ENCODE data around the gene C5orf22. TPM values are rescaled to one million over a fixed set of nuclear protein-coding genes. Genes with fewer than 3 reads are reported as not detected.

C5orf22 gene
- total and polyA plus RNA-seq, 10 of the 15 experiments (the other 5 are each of a cell fraction or from before 2014, with no cell fraction given) = 10.5 to 35.5 (median 24.0) TPM

DNA sequence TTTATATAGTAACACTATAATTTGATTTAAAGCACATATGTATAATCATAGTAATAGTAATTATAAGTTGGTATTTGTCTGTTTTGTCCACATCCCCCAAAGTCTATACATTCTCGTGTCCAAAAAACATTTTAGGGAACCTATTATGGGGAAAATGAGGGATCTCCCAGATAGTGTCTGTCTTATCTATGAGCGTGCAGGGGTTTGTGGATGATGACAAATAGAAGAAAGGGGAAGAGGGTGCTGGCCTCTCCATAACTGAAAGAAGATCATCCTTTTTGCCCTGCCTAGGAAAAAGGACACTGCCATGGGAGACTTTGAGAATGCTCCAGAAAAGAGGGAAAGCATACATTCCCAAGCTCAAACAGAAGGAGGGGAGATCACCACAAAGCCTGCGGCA, 45.3 kb downstream of the C5orf22 start:
- FAIRE-seq (no peak), DNase-seq (ENCODE audit: low read depth, low spot score) (no peak), ATAC-seq (no peak)
- CTCF ChIA-PET = no interaction called here
- POLR2A ChIA-PET = no interaction called here
- no peaks in the 10 kb centered on the region for H3K27me3 ChIP-seq (replicated peaks in 1 of 2; ENCODE audit: control insufficient read depth in 2 of 2, insufficient read depth in 2 of 2, low read length in 1 of 2)
- SMC1A ChIA-PET (ENCODE audit: uncharacterized antibody, unreplicated experiment) = no interaction called here
- RAD21 ChIA-PET (ENCODE audit: unreplicated experiment) = no interaction called here
- H4K20me1 ChIP-seq (ENCODE audit: control insufficient read depth, insufficient read depth) = no peaks in the 10 kb centered on the region
- H3K27ac ChIP-seq (ENCODE audit: control insufficient read depth, insufficient read depth) = no peak overlapping the region
- BruUV-seq (replicated peaks) = no TSS peak
- H2AFZ ChIP-seq (ENCODE audit: control insufficient read depth, low read depth, low read length) = no peak overlapping the region
- H3K4me1 ChIP-seq (ENCODE audit: control insufficient read depth, insufficient read depth, low read length) = no peaks in the 10 kb centered on the region
- no peak overlapping the region for H3K4me2 ChIP-seq (ENCODE audit: control insufficient read depth, insufficient read depth)
- no peaks in the 10 kb centered on the region for H3K9me3 ChIP-seq (replicated peaks; ENCODE audit: control insufficient read depth, insufficient read depth, low read length)
- H3K9ac ChIP-seq (ENCODE audit: control insufficient read depth, insufficient read depth, low read length) = no peak overlapping the region
- H3K36me3 ChIP-seq (ENCODE audit: control insufficient read depth in 2 of 2, insufficient read depth in 2 of 2, low read length in 1 of 2) = no peaks in the 10 kb centered on the region
- no peaks in the 10 kb centered on the region for H3K79me2 ChIP-seq (ENCODE audit: control insufficient read depth, insufficient read depth, low read length)
- WGBS (ENCODE audit: insufficient coverage, insufficient replicate concordance, low lambda C conversion rate, missing lambda C conversion rate) = 39% methylated on average over 3 of the region's 3 CpGs
- intact Hi-C loops (cut with micrococcal nuclease; ENCODE audit: unreplicated experiment) = no loop called here
- H3K4me3 ChIP-seq = no peak overlapping the region
- in situ Hi-C loops (cut with MboI) = no loop called here
- TF ChIP-seq LARP7 (IDR thresholded peaks at IDR 0.05) (no peak), CBX3 (IDR thresholded peaks at IDR 0.05; ENCODE audit: borderline replicate concordance, low read depth) (no peak), SREBF2 (IDR thresholded peaks at IDR 0.05; ENCODE audit: low read length) (no peak)

DNA sequence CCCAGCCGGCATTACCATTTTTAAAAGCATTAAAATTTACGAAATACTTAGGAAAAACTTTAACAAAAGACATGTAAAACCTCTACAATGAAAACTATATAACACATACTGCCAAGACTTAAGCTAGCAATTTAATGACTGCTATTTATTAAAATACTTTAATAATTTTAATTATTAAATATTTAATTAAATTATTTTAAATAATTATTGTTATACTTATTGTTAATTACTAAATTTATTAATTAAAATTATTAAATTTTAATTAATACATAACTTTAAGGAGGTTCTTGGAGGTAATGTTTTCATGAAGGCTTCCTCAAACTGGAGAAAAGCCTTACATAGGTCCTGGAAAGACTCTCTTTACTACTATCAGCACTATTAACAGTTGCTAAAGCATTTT, 47.5 kb downstream of the C5orf22 start:
- FAIRE-seq (no peak), ATAC-seq (no peak), DNase-seq (ENCODE audit: low read depth, low spot score) (no peak)
- H3K4me1 ChIP-seq (ENCODE audit: control insufficient read depth, insufficient read depth, low read length) = no peaks in the 10 kb centered on the region
- intact Hi-C loops (cut with micrococcal nuclease; ENCODE audit: unreplicated experiment) = no loop called here
- BruUV-seq (replicated peaks) = no TSS peak
- no peak overlapping the region for H3K4me3 ChIP-seq
- no peak overlapping the region for H2AFZ ChIP-seq (ENCODE audit: control insufficient read depth, low read depth, low read length)
- no peaks in the 10 kb centered on the region for H3K36me3 ChIP-seq (ENCODE audit: control insufficient read depth in 2 of 2, insufficient read depth in 2 of 2, low read length in 1 of 2)
- no peaks in the 10 kb centered on the region for H3K79me2 ChIP-seq (ENCODE audit: control insufficient read depth, insufficient read depth, low read length)
- CTCF ChIA-PET = interaction anchor here (0.6 to 2.2 kb wide), 3 partner anchors 229 to 513 kb away, joined by 3 to 9 read pairs (median 5); no protein-coding TSS in a partner anchor
- POLR2A ChIA-PET = no interaction called here
- no peaks in the 10 kb centered on the region for H3K27me3 ChIP-seq (replicated peaks in 1 of 2; ENCODE audit: control insufficient read depth in 2 of 2, insufficient read depth in 2 of 2, low read length in 1 of 2)
- H3K4me2 ChIP-seq (ENCODE audit: control insufficient read depth, insufficient read depth) = no peak overlapping the region
- SMC1A ChIA-PET (ENCODE audit: uncharacterized antibody, unreplicated experiment) = no interaction called here
- no peaks in the 10 kb centered on the region for H4K20me1 ChIP-seq (ENCODE audit: control insufficient read depth, insufficient read depth)
- RAD21 ChIA-PET (ENCODE audit: unreplicated experiment) = no interaction called here
- H3K9ac ChIP-seq (ENCODE audit: control insufficient read depth, insufficient read depth, low read length) = no peak overlapping the region
- no peaks in the 10 kb centered on the region for H3K9me3 ChIP-seq (replicated peaks; ENCODE audit: control insufficient read depth, insufficient read depth, low read length)
- no peak overlapping the region for H3K27ac ChIP-seq (ENCODE audit: control insufficient read depth, insufficient read depth)
- in situ Hi-C loops (cut with MboI) = no loop called here
- TF ChIP-seq TARDBP (IDR thresholded peaks at IDR 0.05; ENCODE audit: borderline replicate concordance) (no peak), SMAD1 (IDR thresholded peaks at IDR 0.05; ENCODE audit: low read depth, partially characterized antibody) (no peak), HDAC6 (IDR thresholded peaks at IDR 0.05; ENCODE audit: unreplicated experiment) (no peak), ELK1 (IDR thresholded peaks at IDR 0.05; ENCODE audit: low read depth, low read length) (no peak), YBX1 (IDR thresholded peaks at IDR 0.05) (no peak), PAX5 (IDR thresholded peaks at IDR 0.05; ENCODE audit: borderline replicate concordance, low read depth, low read length) (no peak), ZNF384 (IDR thresholded peaks at IDR 0.05; ENCODE audit: borderline replicate concordance, low read depth, low read length) (no peak), CBX3 (IDR thresholded peaks at IDR 0.05; ENCODE audit: borderline replicate concordance, low read depth) (no peak), RAD21 (IDR thresholded peaks at IDR 0.05; ENCODE audit: insufficient read depth, low read depth, low read length) (no peak), BRCA1 (IDR thresholded peaks at IDR 0.05; ENCODE audit: low read depth, low read length) (no peak)
- TF ChIP-seq, protein P1, sequence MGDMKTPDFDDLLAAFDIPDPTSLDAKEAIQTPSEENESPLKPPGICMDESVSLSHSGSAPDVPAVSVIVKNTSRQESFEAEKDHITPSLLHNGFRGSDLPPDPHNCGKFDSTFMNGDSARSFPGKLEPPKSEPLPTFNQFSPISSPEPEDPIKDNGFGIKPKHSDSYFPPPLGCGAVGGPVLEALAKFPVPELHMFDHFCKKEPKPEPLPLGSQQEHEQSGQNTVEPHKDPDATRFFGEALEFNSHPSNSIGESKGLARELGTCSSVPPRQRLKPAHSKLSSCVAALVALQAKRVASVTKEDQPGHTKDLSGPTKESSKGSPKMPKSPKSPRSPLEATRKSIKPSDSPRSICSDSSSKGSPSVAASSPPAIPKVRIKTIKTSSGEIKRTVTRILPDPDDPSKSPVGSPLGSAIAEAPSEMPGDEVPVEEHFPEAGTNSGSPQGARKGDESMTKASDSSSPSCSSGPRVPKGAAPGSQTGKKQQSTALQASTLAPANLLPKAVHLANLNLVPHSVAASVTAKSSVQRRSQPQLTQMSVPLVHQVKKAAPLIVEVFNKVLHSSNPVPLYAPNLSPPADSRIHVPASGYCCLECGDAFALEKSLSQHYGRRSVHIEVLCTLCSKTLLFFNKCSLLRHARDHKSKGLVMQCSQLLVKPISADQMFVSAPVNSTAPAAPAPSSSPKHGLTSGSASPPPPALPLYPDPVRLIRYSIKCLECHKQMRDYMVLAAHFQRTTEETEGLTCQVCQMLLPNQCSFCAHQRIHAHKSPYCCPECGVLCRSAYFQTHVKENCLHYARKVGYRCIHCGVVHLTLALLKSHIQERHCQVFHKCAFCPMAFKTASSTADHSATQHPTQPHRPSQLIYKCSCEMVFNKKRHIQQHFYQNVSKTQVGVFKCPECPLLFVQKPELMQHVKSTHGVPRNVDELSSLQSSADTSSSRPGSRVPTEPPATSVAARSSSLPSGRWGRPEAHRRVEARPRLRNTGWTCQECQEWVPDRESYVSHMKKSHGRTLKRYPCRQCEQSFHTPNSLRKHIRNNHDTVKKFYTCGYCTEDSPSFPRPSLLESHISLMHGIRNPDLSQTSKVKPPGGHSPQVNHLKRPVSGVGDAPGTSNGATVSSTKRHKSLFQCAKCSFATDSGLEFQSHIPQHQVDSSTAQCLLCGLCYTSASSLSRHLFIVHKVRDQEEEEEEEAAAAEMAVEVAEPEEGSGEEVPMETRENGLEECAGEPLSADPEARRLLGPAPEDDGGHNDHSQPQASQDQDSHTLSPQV (IDR thresholded peaks at IDR 0.05) = no peak
- 36% methylated on average over 2 of the region's 2 CpGs for WGBS (ENCODE audit: insufficient coverage, insufficient replicate concordance, low lambda C conversion rate, missing lambda C conversion rate)
